ENCODE measurements around the gene FLVCR2.
A peak's percentile ranks its signal among the peaks of the same experiment; 100 is the strongest.
"Not testable (repeated sequence)": the region's sequence is repeated elsewhere in the genome, so short reads cannot be mapped to it uniquely, and the experiment has no call there.

Gene FLVCR2

GRCh38 chr14:75591331-75591946 is 13.0 kb downstream of the FLVCR2 start:
- no peak for DNase-seq

GRCh38 chr14:75591987-75592575 is 13.7 kb downstream of the FLVCR2 start:
- no peak for DNase-seq

GRCh38 chr14:75595226-75595625 is 16.8 kb downstream of the FLVCR2 start:
- DNase-seq, result no peak

GRCh38 chr14:75597149-75597548 is 18.7 kb downstream of the FLVCR2 start:
- peak in 1 of 51 donors; percentile 3 for DNase-seq

GRCh38 chr14:75600100-75600499 is 21.7 kb downstream of the FLVCR2 start:
- not testable (repeated sequence) for DNase-seq

- DNase-seq, result not testable (repeated sequence)
Measured at GRCh38 chr14:75601061-75601460, 22.6 kb downstream of the FLVCR2 start.

- no peak for DNase-seq
Measured at GRCh38 chr14:75602503-75602902, 24.1 kb downstream of the FLVCR2 start.

GRCh38 chr14:75604979-75605851 is 26.8 kb downstream of the FLVCR2 start:
- DNase-seq, result peak in 1 of 51 donors; percentile 8

GRCh38 chr14:75605916-75606315 is 27.5 kb downstream of the FLVCR2 start:
- DNase-seq, result no peak

GRCh38 chr14:75607044-75607443 is 28.6 kb downstream of the FLVCR2 start:
- DNase-seq, result no peak

- no peak for DNase-seq
Measured at GRCh38 chr14:75607842-75608640, 29.6 kb downstream of the FLVCR2 start.

- no peak for DNase-seq
Measured at GRCh38 chr14:75609116-75609515, 30.7 kb downstream of the FLVCR2 start.

- peak in 2 of 51 donors; percentile 4 to 9 for DNase-seq
Measured at GRCh38 chr14:75609606-75610475, 31.4 kb downstream of the FLVCR2 start.

- DNase-seq, result no peak
Measured at GRCh38 chr14:75610834-75611233, 32.4 kb downstream of the FLVCR2 start.

- no peak for DNase-seq
Measured at GRCh38 chr14:75612157-75612556, 33.7 kb downstream of the FLVCR2 start.

- DNase-seq, result no peak
Measured at GRCh38 chr14:75614179-75614578, 35.8 kb downstream of the FLVCR2 start.

- peak in 11 of 51 donors; percentile 2 to 28 (median 12) for DNase-seq
Measured at GRCh38 chr14:75615200-75615599, 36.8 kb downstream of the FLVCR2 start.

- DNase-seq, result no peak
Measured at GRCh38 chr14:75619548-75619947, 41.1 kb downstream of the FLVCR2 start.

- no peak for DNase-seq
Measured at GRCh38 chr14:75625034-75625433, 46.6 kb downstream of the FLVCR2 start.

- no peak for DNase-seq
Measured at GRCh38 chr14:75626396-75626795, 48.0 kb downstream of the FLVCR2 start.

GRCh38 chr14:75626863-75627262 is 48.4 kb downstream of the FLVCR2 start:
- no peak for DNase-seq
